NB4 (cell line): Measurements from ENCODE around the gene SPOP.

Experiments
- MYC ChIP-seq: IDR thresholded peaks from 2 replicates; pipeline ENCODE4 v1.6.1; 2011; ENCODE audit warnings: low read depth, low read length
- TF ChIP-seq, protein P1 (sequence below): IDR thresholded peaks from one replicate; pipeline ENCODE4 v1.5.1; 2012; ENCODE audit warnings: low read depth, low read length

DNA sequence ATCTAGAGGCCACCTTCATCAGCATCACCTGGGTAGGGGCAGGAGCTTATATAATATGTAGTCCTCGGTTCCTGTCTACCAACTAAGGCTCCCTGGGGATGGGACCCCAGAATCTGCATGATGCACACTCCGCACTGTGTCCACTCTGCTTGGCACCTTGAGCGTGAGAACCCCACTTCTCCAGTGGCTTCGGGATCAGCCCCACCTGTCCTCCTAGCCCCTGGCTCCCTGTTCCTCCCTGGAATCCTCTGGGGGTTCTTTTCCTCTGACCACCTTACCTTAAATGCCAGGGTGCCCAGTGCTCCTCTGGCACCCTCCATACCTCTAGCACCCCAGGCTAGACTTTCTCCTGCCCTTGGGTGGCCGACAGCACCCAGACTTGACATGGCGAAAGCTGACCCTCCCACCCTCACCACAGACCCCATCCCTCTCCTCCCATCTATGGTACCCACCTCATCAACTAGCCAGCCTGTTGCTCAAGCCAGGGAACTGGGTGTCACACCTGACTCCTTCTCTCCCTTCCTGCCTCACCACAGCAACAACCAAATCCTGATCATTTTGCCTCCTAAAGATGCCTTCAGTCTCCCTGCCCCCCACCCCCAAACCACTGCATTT, 105.0 kb downstream of the SPOP start:
- no peak for TF ChIP-seq MYC
- TF ChIP-seq, protein P1, sequence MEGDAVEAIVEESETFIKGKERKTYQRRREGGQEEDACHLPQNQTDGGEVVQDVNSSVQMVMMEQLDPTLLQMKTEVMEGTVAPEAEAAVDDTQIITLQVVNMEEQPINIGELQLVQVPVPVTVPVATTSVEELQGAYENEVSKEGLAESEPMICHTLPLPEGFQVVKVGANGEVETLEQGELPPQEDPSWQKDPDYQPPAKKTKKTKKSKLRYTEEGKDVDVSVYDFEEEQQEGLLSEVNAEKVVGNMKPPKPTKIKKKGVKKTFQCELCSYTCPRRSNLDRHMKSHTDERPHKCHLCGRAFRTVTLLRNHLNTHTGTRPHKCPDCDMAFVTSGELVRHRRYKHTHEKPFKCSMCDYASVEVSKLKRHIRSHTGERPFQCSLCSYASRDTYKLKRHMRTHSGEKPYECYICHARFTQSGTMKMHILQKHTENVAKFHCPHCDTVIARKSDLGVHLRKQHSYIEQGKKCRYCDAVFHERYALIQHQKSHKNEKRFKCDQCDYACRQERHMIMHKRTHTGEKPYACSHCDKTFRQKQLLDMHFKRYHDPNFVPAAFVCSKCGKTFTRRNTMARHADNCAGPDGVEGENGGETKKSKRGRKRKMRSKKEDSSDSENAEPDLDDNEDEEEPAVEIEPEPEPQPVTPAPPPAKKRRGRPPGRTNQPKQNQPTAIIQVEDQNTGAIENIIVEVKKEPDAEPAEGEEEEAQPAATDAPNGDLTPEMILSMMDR = no peak
